OCI-LY3 (cell line): Measurements from ENCODE around the gene UST.

ENCODE experiments used
- EZH2phosphoT487 ChIP-seq: fragments of 200-600 bp; shearing (Covaris generic); IDR thresholded peaks from 2 replicates; pipeline ENCODE4 v1.6.1; 2018; ENCODE audit warnings: antibody characterized with exemption, mixed run types, low read depth
- TF ChIP-seq, protein P1 (sequence below): fragments of 200-600, 300-600 bp; sonication (generic); IDR thresholded peaks from 2 replicates; pipeline ENCODE4 v1.5.1; 2014; ENCODE audit warnings: antibody characterized with exemption, low read length, low read depth

DNA sequence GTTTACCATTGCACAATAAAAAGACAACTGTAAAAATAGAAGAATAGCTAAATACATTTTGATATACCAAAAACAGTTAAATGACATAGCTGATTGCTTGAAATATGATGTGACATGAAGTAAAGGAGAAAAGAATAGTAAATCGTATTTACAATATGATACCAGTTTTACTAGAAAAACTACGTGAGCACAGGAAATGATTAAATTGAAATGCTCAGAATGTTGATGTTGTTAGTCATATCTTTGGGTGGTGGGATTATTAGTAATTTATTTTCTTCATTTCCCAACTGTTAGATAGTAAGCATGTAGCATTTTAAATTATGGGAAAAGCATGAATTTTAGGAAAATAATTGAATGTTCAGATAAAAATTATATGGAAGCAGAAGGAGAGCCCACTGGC lies 302.4 kb downstream of the UST start:
- TF ChIP-seq, protein P1, sequence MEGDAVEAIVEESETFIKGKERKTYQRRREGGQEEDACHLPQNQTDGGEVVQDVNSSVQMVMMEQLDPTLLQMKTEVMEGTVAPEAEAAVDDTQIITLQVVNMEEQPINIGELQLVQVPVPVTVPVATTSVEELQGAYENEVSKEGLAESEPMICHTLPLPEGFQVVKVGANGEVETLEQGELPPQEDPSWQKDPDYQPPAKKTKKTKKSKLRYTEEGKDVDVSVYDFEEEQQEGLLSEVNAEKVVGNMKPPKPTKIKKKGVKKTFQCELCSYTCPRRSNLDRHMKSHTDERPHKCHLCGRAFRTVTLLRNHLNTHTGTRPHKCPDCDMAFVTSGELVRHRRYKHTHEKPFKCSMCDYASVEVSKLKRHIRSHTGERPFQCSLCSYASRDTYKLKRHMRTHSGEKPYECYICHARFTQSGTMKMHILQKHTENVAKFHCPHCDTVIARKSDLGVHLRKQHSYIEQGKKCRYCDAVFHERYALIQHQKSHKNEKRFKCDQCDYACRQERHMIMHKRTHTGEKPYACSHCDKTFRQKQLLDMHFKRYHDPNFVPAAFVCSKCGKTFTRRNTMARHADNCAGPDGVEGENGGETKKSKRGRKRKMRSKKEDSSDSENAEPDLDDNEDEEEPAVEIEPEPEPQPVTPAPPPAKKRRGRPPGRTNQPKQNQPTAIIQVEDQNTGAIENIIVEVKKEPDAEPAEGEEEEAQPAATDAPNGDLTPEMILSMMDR, result no peak
- TF ChIP-seq EZH2phosphoT487, result no peak
